RWPE1 (cell line): ENCODE measurements around the gene PCED1A.
A peak's percentile ranks its signal among the peaks of the same experiment; 100 is the strongest.

Experiments used
- CTCF ChIA-PET: fragments of 350-600 bp; sonication (Branson Sonifier 250); formaldehyde crosslinking; extraction: SDS; loops from one replicate; lab custom pipeline; 2021; lab: Yijun Ruan, JAX
- POLR2A ChIA-PET: fragments of 400-600 bp; formaldehyde crosslinking; extraction: SDS; loops from one replicate; lab custom pipeline; 2020; ENCODE audit warnings: antibody characterized with exemption; ENCODE audit not compliant: low non-redundant PET; lab: Yijun Ruan, JAX
- DNase-seq: peaks from one replicate; pipeline ENCODE4 v3.0.0; 2012; ENCODE audit warnings: low spot score
- H3K27ac ChIP-seq: fragments of 450-650 bp; 2 replicates; pipeline ENCODE4 v1.5.1; 2017
- CTCF ChIP-seq: fragments of 450-650 bp; conservative IDR thresholded peaks from 2 replicates; pipeline ENCODE4 v1.5.1; 2017; ENCODE audit warnings: low read depth, mild to moderate bottlenecking

Gene PCED1A

GRCh38 chr20:2816583-2817340 lies 23.7 kb downstream of the PCED1A start:
- CTCF ChIA-PET = interaction anchor here (0.5 kb wide), 1 partner anchor 38 kb away, joined by 4 read pairs; no protein-coding TSS in a partner anchor
- POLR2A ChIA-PET = no interaction called here
- no peak overlapping the region for H3K27ac ChIP-seq
- no peak for TF ChIP-seq CTCF
- DNase-seq = no peak

- no peak for TF ChIP-seq CTCF
- no peak within 1 kb of the TSS for H3K27ac ChIP-seq
- DNase-seq = no peak
- ChIA-PET POLR2A (no interaction called here), CTCF (no interaction called here)
Observed at GRCh38 chr20:2816030-2816582, 24.3 kb downstream of the PCED1A start, which contains the start of gene TMEM239. TMEM239 (plus strand) TSS chr20:2816364; CDS start chr20:2816555, 191 bp downstream.

DNA sequence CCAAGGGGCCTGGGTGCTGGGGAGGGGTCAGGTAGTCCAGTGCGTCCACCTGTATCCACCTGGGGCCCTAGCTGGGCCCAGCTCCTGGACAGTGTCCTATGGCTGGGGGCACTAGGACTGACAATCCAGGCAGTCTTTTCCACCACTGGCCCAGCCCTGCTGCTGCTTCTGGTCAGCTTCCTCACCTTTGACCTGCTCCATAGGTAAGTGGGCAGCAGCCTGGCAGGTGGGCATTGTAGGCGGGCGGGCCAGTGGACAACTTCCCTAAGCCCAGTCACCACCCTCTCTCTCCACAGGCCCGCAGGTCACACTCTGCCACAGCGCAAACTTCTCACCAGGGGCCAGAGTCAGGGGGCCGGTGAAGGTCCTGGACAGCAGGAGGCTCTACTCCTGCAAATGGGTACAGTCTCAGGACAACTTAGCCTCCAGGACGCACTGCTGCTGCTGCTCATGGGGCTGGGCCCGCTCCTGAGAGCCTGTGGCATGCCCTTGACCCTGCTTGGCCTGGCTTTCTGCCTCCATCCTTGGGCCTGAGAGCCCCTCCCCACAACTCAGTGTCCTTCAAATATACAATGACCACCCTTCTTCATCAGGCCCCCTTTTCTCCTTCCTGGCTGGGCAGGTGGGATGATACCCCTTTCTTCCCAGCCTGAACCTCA lies 25.1 kb downstream of the PCED1A start:
- TF ChIP-seq CTCF = no peak
- ChIA-PET CTCF (no interaction called here), POLR2A (no interaction called here)
- no peak for DNase-seq
- peak overlapping the region; percentile 39 for H3K27ac ChIP-seq

GRCh38 chr20:2814587-2815051 lies 25.8 kb downstream of the PCED1A start, which contains the start of gene C20orf141:
C20orf141 (plus strand) TSS chr20:2814987; CDS start chr20:2815185, 198 bp downstream.
- ChIA-PET POLR2A (no interaction called here), CTCF (no interaction called here)
- peak within 1 kb of the TSS; percentile 39 for H3K27ac ChIP-seq
- peak; percentile 93 for DNase-seq
- no peak for TF ChIP-seq CTCF

- CTCF ChIA-PET = no interaction called here
- POLR2A ChIA-PET = no interaction called here
- TF ChIP-seq CTCF = no peak
- no peak overlapping the region for H3K27ac ChIP-seq
- no peak for DNase-seq
Observed at GRCh38 chr20:2814076-2814475, 26.4 kb downstream of the PCED1A start.

DNA sequence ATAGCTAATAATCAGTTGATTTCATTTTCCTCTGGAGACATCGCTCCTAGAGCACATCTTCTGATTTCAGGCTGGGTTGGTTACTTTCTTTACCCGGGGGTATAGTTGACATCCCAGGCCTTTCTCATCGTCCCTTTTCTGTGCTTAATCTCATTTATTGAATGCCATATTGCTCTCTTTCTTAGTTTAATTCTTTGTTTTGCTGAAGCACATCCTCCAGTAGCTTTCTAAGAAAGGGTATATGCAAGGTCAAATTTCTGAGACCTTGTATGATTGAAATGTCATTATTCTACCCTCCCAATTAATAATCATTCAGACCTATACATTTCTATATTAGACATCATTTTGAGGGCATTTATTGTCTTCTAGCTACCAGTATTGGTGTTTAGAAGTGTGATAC lies 28.3 kb downstream of the PCED1A start:
- ChIA-PET POLR2A (no interaction called here), CTCF (no interaction called here)
- DNase-seq = no peak
- no peak for TF ChIP-seq CTCF
- no peak overlapping the region for H3K27ac ChIP-seq
